Measurements from ENCODE around the gene PKD2. TPM values are rescaled to one million over a fixed set of nuclear protein-coding genes. Genes with fewer than 3 reads are reported as not detected.

PKD2 gene
- total RNA-seq, 2 donors from 2014 or later, result 19.0 to 40.3 TPM

Small RNA genes within 50 kb of the gene (small RNA-seq; reads per million reads assigned to genes)
- gene RNU1-36P, result 0 reads per million in 2 donors

Other genes starting within 250 kb of the PKD2 start
- gene IBSP, start 208.1 kb upstream of the PKD2 start, total RNA-seq, result not detected
- gene MEPE, start 174.7 kb upstream of the PKD2 start, total RNA-seq, result not detected
- gene SPP1, start 31.9 kb upstream of the PKD2 start, total RNA-seq, result 10 to 100 TPM in 1 of 2 donors, 1 to 10 TPM in 1; 6.4 to 52.0 TPM
- gene ABCG2, start 151.0 kb downstream of the PKD2 start, total RNA-seq, result 10 to 100 TPM; 12.3 to 15.3 TPM